Esophagus (tissue), 2 donors: ENCODE measurements around the gene ASIC2. TPM values are rescaled to one million over a fixed set of nuclear protein-coding genes. Genes with fewer than 3 reads are reported as not detected.

Source experiments
- H3K27ac ChIP-seq, 2 donors: one replicate each; pipeline ENCODE4 v1.5.1; 2013; ENCODE audit warnings: low read depth in 2 of 2, mild to moderate bottlenecking in 2 of 2, inconsistent platforms in 1 of 2, low read length in 1 of 2, moderate library complexity in 1 of 2
- H3K27me3 ChIP-seq, 2 donors: one replicate each; pipeline ENCODE4 v1.6.1; 2013; ENCODE audit warnings: low read length in 2 of 2, control low read depth in 1 of 2, mild to moderate bottlenecking in 1 of 2; ENCODE audit not compliant: insufficient read depth in 2 of 2, control insufficient read depth in 1 of 2
- H3K36me3 ChIP-seq, 2 donors: one replicate each; pipeline ENCODE4 v1.6.1; 2013; ENCODE audit warnings: low read length in 1 of 2; ENCODE audit not compliant: control insufficient read depth in 2 of 2, insufficient read depth in 2 of 2
- H3K4me1 ChIP-seq, 2 donors: one replicate each; pipeline ENCODE4 v1.6.1; 2013; ENCODE audit warnings: low read length in 1 of 2; ENCODE audit not compliant: control insufficient read depth in 2 of 2, insufficient read depth in 2 of 2
- H3K4me3 ChIP-seq, 2 donors: one replicate each; pipeline ENCODE4 v1.5.1; 2013; ENCODE audit warnings: low read length in 2 of 2, mild to moderate bottlenecking in 2 of 2, low read depth in 1 of 2, moderate library complexity in 1 of 2
- H3K9me3 ChIP-seq, 2 donors: one replicate each; pipeline ENCODE4 v1.6.1; 2013; ENCODE audit warnings: mild to moderate bottlenecking in 2 of 2, low read depth in 1 of 2, low read length in 1 of 2, moderate library complexity in 1 of 2; ENCODE audit not compliant: control insufficient read depth in 2 of 2, insufficient read depth in 1 of 2
- WGBS, 2 donors: extraction: QIAGEN DNeasy Blood & Tissue Kit; methylation state at CpG; one replicate each; pipeline ENCODE4 v1.1.7; 2013; 5-methylcytosine and 5-hydroxymethylcytosine counted together
- polyA plus RNA-seq, 2 donors: library from polyadenylated mRNA; stranded (reverse); fragments of 200-250 nt; gene quantifications; one replicate each; pipeline ENCODE4 v1.2.3, GENCODE V29; 2013
- donor health status: healthy with polysubstance abuse.
- donor health status: Bipolar disorder and iron deficiency.

ASIC2 gene
- polyA plus RNA-seq, 2 donors, result not detected

DNA sequence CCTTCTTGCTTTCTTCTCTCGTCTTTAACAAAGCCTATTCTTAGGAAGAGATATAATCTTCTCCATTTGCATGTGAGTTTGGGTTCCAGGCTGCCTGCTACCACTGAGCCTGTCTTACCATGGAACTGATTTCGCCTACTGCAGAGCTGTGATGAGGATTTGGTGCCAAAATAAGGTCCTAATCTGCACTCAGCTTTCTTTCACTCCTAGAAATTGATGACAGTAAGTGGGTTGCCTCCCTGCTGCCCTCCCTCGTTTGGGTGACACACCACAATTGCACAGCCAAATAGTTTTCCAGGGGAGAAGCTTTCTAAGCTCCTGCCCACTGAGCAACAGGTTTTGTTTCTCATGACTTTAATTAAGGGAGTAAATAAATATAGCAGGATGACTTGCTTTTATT is 25.1 kb upstream of the ASIC2 start:
- Histone ChIP-seq H3K4me3 (no peak overlapping the region), H3K9me3 (no peaks in the 10 kb centered on the region), H3K4me1 (no peaks in the 10 kb centered on the region), H3K27me3 (no peaks in the 10 kb centered on the region), H3K27ac (no peak overlapping the region), H3K36me3 (no peaks in the 10 kb centered on the region)
- 41 to 43% methylated on average over 3 of the region's 3 CpGs for WGBS, 2 donors

DNA sequence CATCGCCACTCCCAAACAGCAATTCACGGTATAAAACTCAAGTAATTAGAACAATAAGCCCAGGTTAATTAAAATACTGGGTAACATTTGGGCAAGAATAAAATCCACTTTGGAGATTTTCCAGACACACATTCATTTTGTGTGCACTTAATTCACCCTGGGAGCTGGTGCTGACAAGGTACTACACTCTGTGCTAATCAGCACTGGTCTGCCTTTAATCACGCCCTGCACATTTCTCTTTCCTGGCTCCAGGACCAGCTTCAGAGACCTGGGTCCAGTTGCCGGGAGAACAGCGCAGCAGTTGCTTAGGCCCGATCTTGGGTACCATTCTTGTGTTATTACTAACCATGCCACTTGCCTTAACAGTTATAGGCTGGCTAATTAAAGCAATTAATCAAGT is 23.7 kb upstream of the ASIC2 start:
- Histone ChIP-seq H3K27ac (no peak overlapping the region), H3K27me3 (no peaks in the 10 kb centered on the region), H3K4me3 (no peak overlapping the region), H3K4me1 (no peaks in the 10 kb centered on the region), H3K9me3 (no peaks in the 10 kb centered on the region), H3K36me3 (no peaks in the 10 kb centered on the region)
- 87 to 88% methylated on average over 6 of the region's 6 CpGs for WGBS, 2 donors

DNA sequence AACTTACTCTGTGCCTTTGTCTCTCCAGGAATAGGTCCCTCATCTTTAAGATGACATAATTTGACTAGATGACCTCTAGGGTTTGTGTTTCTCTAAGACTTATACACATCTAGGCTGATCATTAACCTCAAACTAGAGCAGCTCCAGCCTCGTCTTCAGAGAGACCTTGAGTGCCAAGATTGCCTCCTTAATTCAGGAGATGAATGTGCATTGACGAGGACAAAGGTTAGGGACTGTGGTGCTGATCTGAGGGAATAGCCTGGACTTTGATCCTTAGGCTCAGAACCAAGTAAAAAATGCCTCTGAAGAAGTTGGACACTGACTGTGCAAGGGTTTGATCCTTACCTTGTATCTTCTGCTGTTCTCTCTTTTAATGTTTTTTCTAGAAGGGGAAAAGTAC is 17.2 kb upstream of the ASIC2 start:
- Histone ChIP-seq H3K4me1 (no peaks in the 10 kb centered on the region), H3K9me3 (no peaks in the 10 kb centered on the region), H3K4me3 (no peak overlapping the region), H3K27ac (no peak overlapping the region), H3K36me3 (no peaks in the 10 kb centered on the region), H3K27me3 (no peaks in the 10 kb centered on the region)
- 30 to 39% methylated on average over 2 of the region's 2 CpGs for WGBS, 2 donors

DNA sequence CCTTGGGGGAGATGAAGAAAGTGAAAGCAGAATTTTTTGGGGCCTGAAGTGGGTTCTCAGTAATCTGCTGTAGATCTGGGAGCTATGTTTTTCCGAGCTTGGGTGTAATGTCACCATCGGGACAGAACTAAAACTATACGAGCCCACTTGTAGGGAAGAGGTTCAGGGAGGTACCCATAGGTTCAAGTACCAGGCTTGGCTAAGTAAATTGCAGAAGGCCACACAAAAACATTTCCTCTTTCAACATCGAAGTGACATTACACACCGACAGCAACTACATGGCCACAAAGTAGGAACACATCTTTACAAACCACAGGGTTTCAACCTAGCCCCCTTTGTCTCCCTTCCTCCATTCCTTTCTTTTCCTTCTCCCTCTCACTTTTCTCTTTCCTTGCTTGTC is 10.2 kb upstream of the ASIC2 start:
- no peaks in the 10 kb centered on the region for H3K27me3 ChIP-seq
- no peaks in the 10 kb centered on the region for H3K36me3 ChIP-seq
- H3K27ac ChIP-seq, result no peak overlapping the region
- peaks cover 0 to 3% of the 10 kb centered on the region in 2 donors for H3K9me3 ChIP-seq
- no peaks in the 10 kb centered on the region for H3K4me1 ChIP-seq
- 74 to 81% methylated on average over 5 of the region's 5 CpGs for WGBS, 2 donors
- H3K4me3 ChIP-seq, result no peak overlapping the region

DNA sequence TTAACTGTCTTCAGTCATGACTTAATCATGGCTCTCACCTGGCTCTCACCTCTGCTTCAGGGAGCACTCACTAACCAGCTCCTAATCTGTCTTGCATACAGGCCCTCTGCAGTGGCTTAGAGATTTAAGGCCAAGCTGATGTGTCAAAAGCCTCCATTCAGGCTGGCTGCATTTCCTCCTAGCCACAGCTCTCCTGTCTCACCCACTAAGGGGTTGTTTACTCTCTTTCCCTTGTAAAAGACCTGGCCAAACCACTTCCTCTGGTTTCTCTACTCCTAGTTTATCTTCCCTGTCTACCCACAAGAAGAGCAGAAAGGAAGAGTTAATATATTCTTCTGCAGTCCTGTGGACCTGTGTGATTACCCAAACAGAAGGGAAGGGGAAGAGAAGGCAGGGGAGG is 9.3 kb upstream of the ASIC2 start:
- Histone ChIP-seq H3K9me3 (peaks cover 0 to 3% of the 10 kb centered on the region in 2 donors), H3K27ac (no peak overlapping the region), H3K4me3 (no peak overlapping the region), H3K27me3 (no peaks in the 10 kb centered on the region), H3K36me3 (no peaks in the 10 kb centered on the region), H3K4me1 (no peaks in the 10 kb centered on the region)

DNA sequence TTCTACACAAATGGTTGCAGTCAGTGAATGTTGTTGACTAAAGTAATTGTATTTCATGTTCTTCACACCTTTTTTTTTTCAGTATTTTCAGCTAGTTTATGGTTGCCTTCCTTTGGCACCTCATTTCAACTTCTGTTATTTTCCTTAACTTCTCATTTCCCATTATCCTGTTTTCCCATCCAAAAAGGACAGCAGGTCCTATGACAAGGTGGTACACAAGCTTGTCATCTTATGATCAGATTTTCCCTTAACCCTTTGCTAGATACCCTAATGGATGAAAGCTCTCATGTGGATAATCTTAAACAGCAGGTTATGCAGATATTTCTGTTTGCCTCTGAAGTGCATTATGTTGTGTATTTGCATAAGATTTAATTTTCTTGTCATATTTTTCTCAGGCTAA is 7.1 kb upstream of the ASIC2 start:
- no peaks in the 10 kb centered on the region for H3K36me3 ChIP-seq
- H3K4me3 ChIP-seq, result no peak overlapping the region
- peaks cover 0 to 3% of the 10 kb centered on the region in 2 donors for H3K9me3 ChIP-seq
- no peak overlapping the region for H3K27ac ChIP-seq
- peaks cover 0 to 5% of the 10 kb centered on the region in 2 donors for H3K27me3 ChIP-seq
- H3K4me1 ChIP-seq, result no peaks in the 10 kb centered on the region

DNA sequence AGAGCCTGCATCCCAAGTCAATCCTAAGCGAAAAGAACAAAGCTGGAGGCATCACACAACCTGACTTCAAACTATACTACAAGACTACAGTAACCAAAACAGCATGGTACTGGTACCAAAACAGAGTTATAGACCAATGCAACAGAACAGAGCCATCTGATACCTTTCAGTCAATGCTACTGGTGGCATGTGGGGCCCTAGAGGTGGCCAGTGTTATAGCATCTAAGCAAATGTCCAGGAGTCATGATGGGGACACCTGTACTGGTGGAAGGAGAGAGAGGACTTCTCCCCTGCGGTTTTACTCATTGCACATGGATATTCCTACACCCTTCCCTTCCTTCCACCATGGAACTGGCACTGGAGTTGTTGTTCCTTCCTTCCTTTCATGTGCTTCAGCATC is 6.0 kb upstream of the ASIC2 start:
- WGBS, 2 donors, result 82 to 91% methylated on average over 2 of the region's 2 CpGs
- Histone ChIP-seq H3K27ac (no peak overlapping the region), H3K4me3 (no peak overlapping the region), H3K4me1 (no peaks in the 10 kb centered on the region), H3K9me3 (peaks cover 0 to 3% of the 10 kb centered on the region in 2 donors), H3K27me3 (peaks cover 0 to 5% of the 10 kb centered on the region in 2 donors), H3K36me3 (no peaks in the 10 kb centered on the region)

DNA sequence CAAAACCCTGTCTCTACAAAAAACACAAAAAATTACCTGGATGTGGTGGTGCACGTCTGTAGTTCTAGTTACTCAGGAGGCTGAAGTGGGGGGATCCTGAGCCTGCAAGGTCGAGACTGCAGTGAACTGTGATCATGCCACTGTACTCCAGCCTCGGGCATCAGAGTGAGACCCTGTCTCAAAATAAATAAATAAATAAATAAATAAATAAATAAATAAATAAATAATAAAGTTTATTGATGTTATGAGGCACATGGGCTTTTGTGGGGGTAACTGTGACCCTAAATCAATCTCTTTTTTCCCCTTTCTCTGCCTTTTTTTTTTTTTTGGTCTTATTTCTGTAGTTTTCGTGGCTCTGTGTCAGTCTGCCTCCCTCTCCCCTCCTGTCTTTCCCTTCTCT is 4.5 kb upstream of the ASIC2 start:
- Histone ChIP-seq H3K27me3 (peaks cover 0 to 13% of the 10 kb centered on the region in 2 donors), H3K9me3 (peaks cover 0 to 3% of the 10 kb centered on the region in 2 donors)
- whole genome bisulfite sequencing, 2 donors, result 78 to 86% methylated on average over 4 of the region's 4 CpGs

DNA sequence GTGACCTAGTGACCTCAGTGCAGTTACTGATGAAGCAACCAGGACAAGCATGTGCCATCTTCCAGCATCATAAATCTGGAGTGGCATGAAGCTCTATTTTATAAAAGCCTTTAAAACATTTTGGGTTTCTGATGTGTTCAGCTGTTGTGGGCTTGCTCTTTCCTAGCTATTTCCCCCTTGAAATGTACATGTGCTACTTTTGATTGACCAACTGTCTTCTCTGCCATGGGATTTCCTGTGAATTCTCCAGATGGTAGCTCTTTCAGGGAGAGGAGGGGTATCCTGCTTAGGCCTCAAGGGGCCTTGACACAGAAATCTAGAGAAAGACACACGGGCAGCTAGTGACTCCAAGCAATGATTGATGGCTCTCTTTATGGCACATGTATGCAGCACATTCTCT is 1.9 kb upstream of the ASIC2 start:
- peaks cover 5 to 13% of the 10 kb centered on the region in 2 donors for H3K4me1 ChIP-seq
- no peaks in the 10 kb centered on the region for H3K36me3 ChIP-seq
- peaks cover 4 to 13% of the 10 kb centered on the region in 2 donors for H3K27me3 ChIP-seq
- no peak overlapping the region for H3K27ac ChIP-seq
- H3K9me3 ChIP-seq, result peaks cover 0 to 3% of the 10 kb centered on the region in 2 donors
- 25 to 47% methylated on average over 1 of the region's 1 CpG for WGBS, 2 donors
- no peak overlapping the region for H3K4me3 ChIP-seq

More for the DNA sequence above, 4.5 kb upstream of the ASIC2 start:
- Histone ChIP-seq H3K27ac (no peak overlapping the region), H3K36me3 (no peaks in the 10 kb centered on the region), H3K4me1 (peaks cover 0 to 5% of the 10 kb centered on the region in 2 donors), H3K4me3 (no peak overlapping the region)

DNA sequence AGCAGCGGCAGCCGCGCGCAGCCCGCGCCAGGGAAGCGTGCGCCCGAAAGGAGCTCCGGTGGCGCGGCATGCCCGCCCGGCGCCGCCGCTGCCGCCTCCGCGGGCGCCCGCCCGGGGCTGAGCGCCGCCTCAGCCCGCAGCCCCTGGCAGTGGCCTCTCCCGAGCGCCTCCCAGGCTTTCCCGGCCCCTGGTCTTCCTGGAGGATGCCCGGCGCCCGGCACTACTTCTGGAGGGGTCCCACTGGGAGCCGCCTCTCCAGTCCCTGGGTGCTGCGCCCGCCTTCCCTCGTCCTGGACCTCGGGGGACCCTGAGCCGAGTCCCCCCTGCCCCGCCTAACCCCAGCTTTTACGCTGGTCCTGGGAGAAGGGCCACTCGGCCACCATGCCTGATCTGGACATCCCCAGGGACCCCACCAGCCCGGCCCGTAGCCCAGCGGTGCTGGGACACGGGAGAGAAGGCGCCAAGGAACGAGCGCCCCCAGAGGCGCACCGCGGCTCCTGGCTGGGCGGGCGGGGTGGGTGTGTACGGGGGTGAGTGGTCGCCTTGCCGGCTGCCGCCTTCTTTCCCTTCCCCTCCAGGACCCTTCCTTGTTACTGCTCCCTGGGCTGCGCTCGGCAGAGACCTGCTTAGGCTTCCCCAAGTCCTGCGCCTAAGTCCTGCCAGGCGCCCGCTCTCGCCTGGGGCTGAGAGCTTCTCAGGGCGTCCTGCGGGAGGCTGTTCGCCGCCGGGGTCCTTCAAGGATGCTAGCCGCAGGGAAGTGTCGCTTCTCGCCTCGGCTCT is 704 bp downstream of the ASIC2 start:
- Histone ChIP-seq H3K27ac (no peak overlapping the region), H3K27me3 (peaks cover 4 to 13% of the 10 kb centered on the region in 2 donors), H3K4me1 (peaks cover 5 to 13% of the 10 kb centered on the region in 2 donors), H3K36me3 (no peaks in the 10 kb centered on the region), H3K4me3 (peak overlapping the region in 1 of 2 donors; percentile 36), H3K9me3 (no peaks in the 10 kb centered on the region)
- WGBS, 2 donors, result 1 to 2% methylated on average over 43 to 71 of the region's 72 CpGs
